ENCODE measurements around the gene HSPB7. TPM values are rescaled to one million over a fixed set of nuclear protein-coding genes. Genes with fewer than 3 reads are reported as not detected.
"Not testable (repeated sequence)": the region's sequence is repeated elsewhere in the genome, so short reads cannot be mapped to it uniquely, and the experiment has no call there.

Gene HSPB7
- total and polyA plus RNA-seq, 4 donors = 0.28 to 1.4 (median 0.35) TPM

GRCh38 chr1:16038620-16038912, 20.7 kb upstream of the HSPB7 start (continued):
- no peak for TF ChIP-seq REST (IDR thresholded peaks at IDR 0.05)
- TF ChIP-seq YY1 (IDR thresholded peaks at IDR 0.05) = no peak
- TF ChIP-seq RXRA (IDR thresholded peaks at IDR 0.05) = no peak

- 91% methylated on average over 10 of the region's 11 CpGs for WGBS
- H3K4me1 ChIP-seq (ENCODE audit: control insufficient read depth in 4 of 4, insufficient read depth in 4 of 4, low read length in 3 of 4); H3K9me3 ChIP-seq (ENCODE audit: control insufficient read depth in 4 of 4, low read length in 3 of 4); H3K27me3 ChIP-seq (ENCODE audit: control insufficient read depth in 4 of 4, insufficient read depth in 4 of 4, low read length in 3 of 4); H3K9ac ChIP-seq (ENCODE audit: low read depth in 1 of 2, low read length in 2 of 2); H3K27ac ChIP-seq (ENCODE audit: low read depth in 1 of 2, low read length in 2 of 2); H3K36me3 ChIP-seq (ENCODE audit: control insufficient read depth in 4 of 4, insufficient read depth in 3 of 4, low read depth in 1 of 4, low read length in 3 of 4); DNase-seq (ENCODE audit: low spot score); H3K4me3 ChIP-seq (ENCODE audit: low read depth in 1 of 3, low read length in 3 of 3): not testable (repeated sequence)
These were observed 18.6 kb upstream of the HSPB7 start for GRCh38 chr1:16036461-16036860.

GRCh38 chr1:16033103-16033632, 15.3 kb upstream of the HSPB7 start:
- not testable (repeated sequence) for DNase-seq (ENCODE audit: low spot score); H3K9ac ChIP-seq (ENCODE audit: low read depth in 1 of 2, low read length in 2 of 2); H3K4me1 ChIP-seq (ENCODE audit: control insufficient read depth in 4 of 4, insufficient read depth in 4 of 4, low read length in 3 of 4); H3K36me3 ChIP-seq (ENCODE audit: control insufficient read depth in 4 of 4, insufficient read depth in 3 of 4, low read depth in 1 of 4, low read length in 3 of 4); H3K27me3 ChIP-seq (ENCODE audit: control insufficient read depth in 4 of 4, insufficient read depth in 4 of 4, low read length in 3 of 4); H3K9me3 ChIP-seq (ENCODE audit: control insufficient read depth in 4 of 4, low read length in 3 of 4); H3K4me3 ChIP-seq (ENCODE audit: low read depth in 1 of 3, low read length in 3 of 3); H3K27ac ChIP-seq (ENCODE audit: low read depth in 1 of 2, low read length in 2 of 2)
- WGBS = 60% methylated on average over 7 of the region's 7 CpGs

GRCh38 chr1:16032388-16033102, 14.7 kb upstream of the HSPB7 start:
- TF ChIP-seq RAD21 (IDR thresholded peaks at IDR 0.05) (peak; percentile 87 to 97), HNF4A (conservative IDR thresholded peaks at IDR 0.05) (peak in 1 of 2 donors; percentile 10), ATF3 (IDR thresholded peaks at IDR 0.05) (no peak), SP1 (IDR thresholded peaks at IDR 0.05) (peak; percentile 33), CTCF (IDR thresholded peaks at IDR 0.05; ENCODE audit: low read depth, low read length, missing input control) (peak; percentile 98)
- DNase-seq (ENCODE audit: low spot score) = peak; percentile 78
- Histone ChIP-seq H3K27ac (ENCODE audit: low read depth in 1 of 2, low read length in 2 of 2) (no peak overlapping the region), H3K9me3 (ENCODE audit: control insufficient read depth in 4 of 4, low read length in 3 of 4) (no peaks in the 10 kb centered on the region), H3K9ac (ENCODE audit: low read depth in 1 of 2, low read length in 2 of 2) (no peak overlapping the region), H3K27me3 (ENCODE audit: control insufficient read depth in 4 of 4, insufficient read depth in 4 of 4, low read length in 3 of 4) (peaks cover 0 to 2% (median 0%) of the 10 kb centered on the region in 4 donors), H3K4me1 (ENCODE audit: control insufficient read depth in 4 of 4, insufficient read depth in 4 of 4, low read length in 3 of 4) (no peaks in the 10 kb centered on the region), H3K4me3 (ENCODE audit: low read depth in 1 of 3, low read length in 3 of 3) (no peak overlapping the region), H3K36me3 (ENCODE audit: control insufficient read depth in 4 of 4, insufficient read depth in 3 of 4, low read depth in 1 of 4, low read length in 3 of 4) (no peaks in the 10 kb centered on the region)
- WGBS = 55% methylated on average over 18 of the region's 18 CpGs
